ENCODE measurements around the gene TNFAIP8. TPM values are rescaled to one million over a fixed set of nuclear protein-coding genes. Genes with fewer than 3 reads are reported as not detected.
"Not testable (repeated sequence)": the region's sequence is repeated elsewhere in the genome, so short reads cannot be mapped to it uniquely, and the experiment has no call there.

Gene TNFAIP8
- total and polyA plus RNA-seq, 9 of the 15 experiments (the other 6 are each of a cell fraction or from before 2014, with no cell fraction given), result 29.9 to 52.2 (median 44.8) TPM

DNA sequence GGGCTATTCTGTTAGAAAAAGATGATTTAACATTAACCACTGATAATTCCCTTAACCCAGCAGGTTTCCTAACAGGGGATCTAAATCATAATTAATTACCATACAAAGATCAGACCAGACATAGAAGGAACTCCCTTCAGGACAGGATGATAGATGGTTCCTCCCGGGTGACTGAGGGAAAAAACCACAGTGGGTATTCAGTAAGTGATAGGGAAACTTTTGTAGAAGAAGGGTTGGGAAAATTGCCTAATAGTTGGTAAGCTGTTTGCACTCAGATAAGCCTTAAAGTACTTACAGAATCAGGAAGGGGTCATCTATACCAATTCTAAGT, 82.7 kb downstream of the TNFAIP8 start:
- H3K9ac ChIP-seq (ENCODE audit: insufficient read depth in 1 of 2, low read depth in 2 of 2, low read length in 2 of 2), result peak overlapping the region in 1 of 2 experiments; percentile 51; a peak in 2 of 4 replicates
- FAIRE-seq; H3K27me3 ChIP-seq (ENCODE audit: control insufficient read depth in 2 of 2, insufficient read depth in 2 of 2, low read length in 2 of 2); H3K9me3 ChIP-seq (replicated peaks; ENCODE audit: control insufficient read depth, insufficient read depth, low read depth, low read length); CTCF ChIA-PET (ENCODE audit: low intra/inter-chr PET ratio); BruUV-seq (replicated peaks); in situ Hi-C loops (cut with MboI); H3K9me1 ChIP-seq (ENCODE audit: control insufficient read depth, insufficient read depth, low read length); POLR2A ChIA-PET; H3K79me2 ChIP-seq (ENCODE audit: control insufficient read depth, insufficient read depth, low read length); H4K20me1 ChIP-seq (replicated peaks; ENCODE audit: control insufficient read depth, insufficient read depth, low read length); H3K36me3 ChIP-seq (ENCODE audit: control insufficient read depth, insufficient read depth, low read length); TF ChIP-seq CEBPG (CRISPR knock-in tag; IDR thresholded peaks at IDR 0.05); TEAD4 (CRISPR knock-in tag; IDR thresholded peaks at IDR 0.05; ENCODE audit: borderline replicate concordance): not testable (repeated sequence)
- H3K4me1 ChIP-seq (replicated peaks in 1 of 2; ENCODE audit: control insufficient read depth in 2 of 2, insufficient read depth in 2 of 2, low read length in 2 of 2), result peaks cover 0 to 15% of the 10 kb centered on the region in 2 experiments; a peak in 4 of 5 replicates
- H3K4me3 ChIP-seq, result 0 out of 2 replicates have a peak overlapping the region, but pooled peaks have one; percentile 29
- peak overlapping the region; percentile 92 for H2AFZ ChIP-seq (ENCODE audit: low read depth, low read length)
- peak in 1 of 4 experiments; percentile 59 for DNase-seq (ENCODE audit: extremely low read depth in 1 of 4, low spot score in 3 of 4)
- WGBS (ENCODE audit: insufficient coverage, low coverage, missing lambda C conversion rate), result 0% methylated on average over 1 of the region's 1 CpG
- intact Hi-C loops (cut with micrococcal nuclease), result loop anchor here (10.0 kb wide), 1 partner anchor 306 kb away; no protein-coding TSS in a partner anchor
- peak; percentile 63 for ATAC-seq
- H3K27ac ChIP-seq (ENCODE audit: extremely low read depth, low read depth, low read length), result peak overlapping the region; percentile 50; the same call in 1 of the 3 replicates
- H3K4me2 ChIP-seq (ENCODE audit: insufficient read depth, low read length), result peak overlapping the region; percentile 80
- TF ChIP-seq TRIM24 (IDR thresholded peaks at IDR 0.05) (peak; percentile 57 to 60; a peak in 1 of 4 replicates), CEBPG (tag; conservative IDR thresholded peaks at IDR 0.05 in 1 of 2, IDR thresholded peaks at IDR 0.05 in 1 of 2) (peak; percentile 86 to 92), SMARCE1 (IDR thresholded peaks at IDR 0.05) (peak; percentile 79), ZNF766 (CRISPR knock-in tag; conservative IDR thresholded peaks at IDR 0.05) (peak; percentile 45; the same call in 1 of the 2 replicates), PBX2 (CRISPR knock-in tag; IDR thresholded peaks at IDR 0.05; ENCODE audit: low read depth) (peak; percentile 58), PBX2 (tag; conservative IDR thresholded peaks at IDR 0.05; ENCODE audit: low read depth) (peak; percentile 96), FOXA3 (CRISPR knock-in tag; conservative IDR thresholded peaks at IDR 0.05 in 1 of 2, IDR thresholded peaks at IDR 0.05 in 1 of 2) (peak in 1 of 2 experiments; percentile 64; a peak in 1 of 4 replicates), MLLT1 (IDR thresholded peaks at IDR 0.05) (peak in 1 of 2 experiments; percentile 60; a peak in 1 of 4 replicates), VEZF1 (CRISPR knock-in tag; IDR thresholded peaks at IDR 0.05) (peak; percentile 46; the same call in 1 of the 2 replicates), MAFK (IDR thresholded peaks at IDR 0.05; ENCODE audit: low read length) (0 out of 2 replicates have a peak, but pooled peaks have one; percentile 2), KDM1A (IDR thresholded peaks at IDR 0.05) (peak in 1 of 2 experiments; percentile 26; a peak in 1 of 4 replicates), LEF1 (IDR thresholded peaks at IDR 0.05) (peak; percentile 68; the same call in 1 of the 2 replicates), MTA2 (IDR thresholded peaks at IDR 0.05; ENCODE audit: low read depth) (peak; percentile 70), TCF7L2 (IDR thresholded peaks at IDR 0.05; ENCODE audit: low read depth, low read length) (peak; percentile 14; the same call in 1 of the 2 replicates), TEAD4 (IDR thresholded peaks at IDR 0.05; ENCODE audit: low read length) (peak; percentile 86), CEBPB (tag; IDR thresholded peaks at IDR 0.05) (peak; percentile 96)
